ENCODE results near the gene LSM8. TPM values are rescaled to one million over a fixed set of nuclear protein-coding genes. Genes with fewer than 3 reads are reported as not detected.

Gene LSM8
- total RNA-seq, 6 experiments from 2014 or later: 6.8 to 16.6 (median 11.3) TPM

- H3K27me3 ChIP-seq: no peaks in the 10 kb centered on the region
- ATAC-seq (no peak), DNase-seq (no peak)
- intact Hi-C loops (cut with DNase I): no loop called here
- H3K36me3 ChIP-seq: peaks cover 0 to 11% (median 6%) of the 10 kb centered on the region in 4 donors
- peaks cover 0 to 15% (median 7%) of the 10 kb centered on the region in 4 donors for H3K4me1 ChIP-seq
- H3K9me3 ChIP-seq: no peaks in the 10 kb centered on the region
- TF ChIP-seq POLR2A (IDR thresholded peaks at IDR 0.05) (no peak), CTCF (IDR thresholded peaks at IDR 0.05) (no peak)
- no peak overlapping the region for H3K4me3 ChIP-seq
- no peak overlapping the region for H3K27ac ChIP-seq
These were observed 2.5 kb downstream of the LSM8 start for GRCh38 chr7:118186501-118186900.

- no peak for ATAC-seq
- no peaks in the 10 kb centered on the region for H3K9me3 ChIP-seq
- DNase-seq: no peak
- no peaks in the 10 kb centered on the region for H3K27me3 ChIP-seq
- H3K4me1 ChIP-seq: no peaks in the 10 kb centered on the region
- no peak overlapping the region for H3K4me3 ChIP-seq
- H3K27ac ChIP-seq: no peak overlapping the region
- intact Hi-C loops (cut with DNase I): no loop called here
- WGBS (ENCODE audit: insufficient coverage, low coverage, low lambda C conversion rate, missing lambda C conversion rate): 80% methylated on average over 2 of the region's 2 CpGs
- TF ChIP-seq POLR2A (IDR thresholded peaks at IDR 0.05) (no peak), CTCF (IDR thresholded peaks at IDR 0.05) (no peak)
- H3K36me3 ChIP-seq: peaks cover 0 to 6% (median 1%) of the 10 kb centered on the region in 4 donors
These were observed 10.6 kb downstream of the LSM8 start for GRCh38 chr7:118194571-118194970.

- Histone ChIP-seq H3K4me3 (no peak overlapping the region), H3K27me3 (no peaks in the 10 kb centered on the region), H3K4me1 (no peaks in the 10 kb centered on the region), H3K9me3 (no peaks in the 10 kb centered on the region), H3K36me3 (peaks cover 0 to 6% (median 0%) of the 10 kb centered on the region in 4 donors), H3K27ac (no peak overlapping the region)
- ATAC-seq (peak; percentile 85 to 89 (median 88)), DNase-seq (peak in 1 of 3 donors; percentile 65)
- intact Hi-C loops (cut with DNase I): no loop called here
- 54% methylated on average over 6 of the region's 6 CpGs for WGBS (ENCODE audit: insufficient coverage, low coverage, low lambda C conversion rate, missing lambda C conversion rate)
- TF ChIP-seq CTCF (IDR thresholded peaks at IDR 0.05): peak; percentile 60 to 74 (median 70)
- TF ChIP-seq POLR2A (IDR thresholded peaks at IDR 0.05): no peak
These were observed 12.0 kb downstream of the LSM8 start for GRCh38 chr7:118195837-118196474.

GRCh38 chr7:118202061-118202460 is 18.1 kb downstream of the LSM8 start:
- no peak for DNase-seq
- ATAC-seq: no peak
- 58% methylated on average over 2 of the region's 2 CpGs for WGBS (ENCODE audit: insufficient coverage, low coverage, low lambda C conversion rate, missing lambda C conversion rate)

More at GRCh38 chr7:118202061-118202460, 18.1 kb downstream of the LSM8 start:
- intact Hi-C loops (cut with DNase I): no loop called here
- no peaks in the 10 kb centered on the region for H3K27me3 ChIP-seq
- H3K4me3 ChIP-seq: no peak overlapping the region
- TF ChIP-seq CTCF (IDR thresholded peaks at IDR 0.05) (no peak), POLR2A (IDR thresholded peaks at IDR 0.05) (no peak)
- no peak overlapping the region for H3K27ac ChIP-seq
- no peaks in the 10 kb centered on the region for H3K4me1 ChIP-seq
- H3K9me3 ChIP-seq: no peaks in the 10 kb centered on the region
- H3K36me3 ChIP-seq: no peaks in the 10 kb centered on the region

Data from right lobe of liver (tissue), 6 donors.